ENCODE measurements around the gene RBM19. TPM values are rescaled to one million over a fixed set of nuclear protein-coding genes. Genes with fewer than 3 reads are reported as not detected.

The RBM19 gene, protein sequence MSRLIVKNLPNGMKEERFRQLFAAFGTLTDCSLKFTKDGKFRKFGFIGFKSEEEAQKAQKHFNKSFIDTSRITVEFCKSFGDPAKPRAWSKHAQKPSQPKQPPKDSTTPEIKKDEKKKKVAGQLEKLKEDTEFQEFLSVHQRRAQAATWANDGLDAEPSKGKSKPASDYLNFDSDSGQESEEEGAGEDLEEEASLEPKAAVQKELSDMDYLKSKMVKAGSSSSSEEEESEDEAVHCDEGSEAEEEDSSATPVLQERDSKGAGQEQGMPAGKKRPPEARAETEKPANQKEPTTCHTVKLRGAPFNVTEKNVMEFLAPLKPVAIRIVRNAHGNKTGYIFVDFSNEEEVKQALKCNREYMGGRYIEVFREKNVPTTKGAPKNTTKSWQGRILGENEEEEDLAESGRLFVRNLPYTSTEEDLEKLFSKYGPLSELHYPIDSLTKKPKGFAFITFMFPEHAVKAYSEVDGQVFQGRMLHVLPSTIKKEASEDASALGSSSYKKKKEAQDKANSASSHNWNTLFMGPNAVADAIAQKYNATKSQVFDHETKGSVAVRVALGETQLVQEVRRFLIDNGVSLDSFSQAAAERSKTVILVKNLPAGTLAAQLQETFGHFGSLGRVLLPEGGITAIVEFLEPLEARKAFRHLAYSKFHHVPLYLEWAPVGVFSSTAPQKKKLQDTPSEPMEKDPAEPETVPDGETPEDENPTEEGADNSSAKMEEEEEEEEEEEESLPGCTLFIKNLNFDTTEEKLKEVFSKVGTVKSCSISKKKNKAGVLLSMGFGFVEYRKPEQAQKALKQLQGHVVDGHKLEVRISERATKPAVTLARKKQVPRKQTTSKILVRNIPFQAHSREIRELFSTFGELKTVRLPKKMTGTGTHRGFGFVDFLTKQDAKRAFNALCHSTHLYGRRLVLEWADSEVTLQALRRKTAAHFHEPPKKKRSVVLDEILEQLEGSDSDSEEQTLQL
- total RNA-seq, result 10 to 100 TPM; 66.9 to 67.7 TPM

DNA sequence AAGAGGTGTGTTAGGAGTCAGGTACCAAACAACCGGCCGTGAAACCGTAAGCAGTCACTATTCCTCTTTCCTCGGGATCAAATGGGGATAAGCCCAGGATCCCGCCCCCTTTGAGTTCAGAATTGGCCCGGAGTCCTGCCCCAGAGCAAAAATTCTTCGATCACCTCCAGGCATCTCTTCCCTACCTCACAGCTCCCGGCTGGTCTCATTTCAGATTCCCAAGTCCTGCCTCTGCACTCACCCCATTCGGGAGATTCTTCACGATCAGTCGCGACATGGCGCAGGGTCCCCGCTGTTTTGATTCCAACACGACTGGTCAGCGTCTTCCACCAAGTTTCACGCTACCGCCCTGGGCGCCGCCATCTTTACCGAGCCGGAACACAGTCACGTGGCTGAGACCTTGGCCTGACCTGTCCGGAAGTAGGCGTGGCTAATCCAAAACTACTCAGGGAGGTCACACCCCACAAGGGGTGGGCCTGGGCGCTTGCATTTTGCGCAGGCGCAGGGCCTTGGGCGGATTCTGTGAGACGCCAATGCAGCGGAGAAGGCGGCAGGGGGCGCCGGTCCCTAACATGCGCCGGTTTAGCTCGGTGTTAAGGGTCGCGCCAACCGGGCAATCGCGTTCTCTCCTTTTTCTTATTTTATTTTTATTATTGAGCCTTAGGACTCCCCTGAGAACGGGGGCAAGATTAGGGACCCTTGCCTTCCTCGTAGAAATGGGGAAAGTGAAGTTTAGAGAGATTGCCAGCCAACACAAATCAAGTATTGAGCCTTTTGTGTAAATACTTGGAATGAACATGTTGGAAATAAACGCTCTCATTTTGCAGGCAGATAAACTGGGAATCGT lies at the start of gene RBM19:
TSS of gene RBM19 (minus strand) at position 375 of the 847 bp plus-strand sequence. CDS start at position 277, 98 bp downstream.
- ATAC-seq, result peak; percentile 87
- POLR2A ChIA-PET, result interaction anchor here (0.6 to 0.7 kb wide), 2 partner anchors 173 to 491 kb away, joined by 3 read pairs; no protein-coding TSS in a partner anchor
- peak within 1 kb of the TSS; percentile 88 for H3K4me3 Mint-ChIP-seq
- TF ChIP-seq, protein P1, sequence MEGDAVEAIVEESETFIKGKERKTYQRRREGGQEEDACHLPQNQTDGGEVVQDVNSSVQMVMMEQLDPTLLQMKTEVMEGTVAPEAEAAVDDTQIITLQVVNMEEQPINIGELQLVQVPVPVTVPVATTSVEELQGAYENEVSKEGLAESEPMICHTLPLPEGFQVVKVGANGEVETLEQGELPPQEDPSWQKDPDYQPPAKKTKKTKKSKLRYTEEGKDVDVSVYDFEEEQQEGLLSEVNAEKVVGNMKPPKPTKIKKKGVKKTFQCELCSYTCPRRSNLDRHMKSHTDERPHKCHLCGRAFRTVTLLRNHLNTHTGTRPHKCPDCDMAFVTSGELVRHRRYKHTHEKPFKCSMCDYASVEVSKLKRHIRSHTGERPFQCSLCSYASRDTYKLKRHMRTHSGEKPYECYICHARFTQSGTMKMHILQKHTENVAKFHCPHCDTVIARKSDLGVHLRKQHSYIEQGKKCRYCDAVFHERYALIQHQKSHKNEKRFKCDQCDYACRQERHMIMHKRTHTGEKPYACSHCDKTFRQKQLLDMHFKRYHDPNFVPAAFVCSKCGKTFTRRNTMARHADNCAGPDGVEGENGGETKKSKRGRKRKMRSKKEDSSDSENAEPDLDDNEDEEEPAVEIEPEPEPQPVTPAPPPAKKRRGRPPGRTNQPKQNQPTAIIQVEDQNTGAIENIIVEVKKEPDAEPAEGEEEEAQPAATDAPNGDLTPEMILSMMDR (IDR thresholded peaks at IDR 0.05), result peak; percentile 76
- peak; percentile 98 for DNase-seq
- H3K9me3 Mint-ChIP-seq, result no peaks in the 10 kb centered on the region
- CTCF ChIA-PET, result interaction anchor here (0.7 to 5.3 kb wide), 8 partner anchors 9 to 542 kb away, joined by 3 to 39 read pairs (median 4); no protein-coding TSS in a partner anchor
- peak within 1 kb of the TSS; percentile 97 for H3K27ac Mint-ChIP-seq
- H3K27me3 Mint-ChIP-seq, result no peaks in the 10 kb centered on the region
- peaks cover 28% of the 10 kb centered on the region for H3K36me3 Mint-ChIP-seq (ENCODE audit: low read depth)
- intact Hi-C loops (cut with micrococcal nuclease), result no loop called here
- H3K4me1 Mint-ChIP-seq (ENCODE audit: low read depth), result peaks cover 49% of the 10 kb centered on the region

DNA sequence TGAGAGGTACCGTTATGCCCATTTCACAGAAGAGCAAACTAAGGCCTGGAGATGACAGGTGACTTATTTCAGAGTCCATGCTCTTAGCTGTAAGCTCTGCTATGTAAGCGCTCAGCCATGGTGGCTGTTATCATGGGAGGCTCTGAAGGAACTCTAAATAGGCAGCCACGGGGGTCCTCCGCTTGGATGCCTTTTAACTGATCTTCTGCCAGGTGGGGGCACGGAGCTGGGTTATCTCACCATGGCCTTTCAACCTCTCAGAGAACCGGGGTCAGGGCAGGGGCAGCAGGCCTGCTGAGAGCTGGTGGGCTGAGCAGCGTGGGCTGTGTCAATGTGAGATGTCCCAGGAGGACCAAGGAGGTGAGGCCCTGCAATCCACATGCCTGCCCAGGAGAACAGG lies 49.7 kb upstream of the RBM19 start:
- DNase-seq (no peak), ATAC-seq (no peak)
- Mint-ChIP-seq H3K4me3 (no peak overlapping the region), H3K4me1 (ENCODE audit: low read depth) (no peaks in the 10 kb centered on the region), H3K36me3 (ENCODE audit: low read depth) (no peaks in the 10 kb centered on the region), H3K27ac (no peak overlapping the region), H3K27me3 (peaks cover 5% of the 10 kb centered on the region), H3K9me3 (no peaks in the 10 kb centered on the region)
- POLR2A ChIA-PET, result no interaction called here
- CTCF ChIA-PET, result interaction anchor here (1.8 kb wide), 1 partner anchor 35 kb away, joined by 5 read pairs; no protein-coding TSS in a partner anchor
- intact Hi-C loops (cut with micrococcal nuclease), result no loop called here
- TF ChIP-seq, protein P1 (IDR thresholded peaks at IDR 0.05), result no peak

GRCh38 chr12:114013575-114014345 lies 47.6 kb upstream of the RBM19 start:
- H3K27me3 Mint-ChIP-seq, result peaks cover 15% of the 10 kb centered on the region
- DNase-seq (peak; percentile 13), ATAC-seq (no peak)
- no peaks in the 10 kb centered on the region for H3K9me3 Mint-ChIP-seq
- no peaks in the 10 kb centered on the region for H3K36me3 Mint-ChIP-seq (ENCODE audit: low read depth)
- H3K4me1 Mint-ChIP-seq (ENCODE audit: low read depth), result no peaks in the 10 kb centered on the region
- H3K27ac Mint-ChIP-seq, result no peak overlapping the region
- no peak overlapping the region for H3K4me3 Mint-ChIP-seq
- intact Hi-C loops (cut with micrococcal nuclease), result no loop called here
- CTCF ChIA-PET, result no interaction called here
- POLR2A ChIA-PET, result no interaction called here
- TF ChIP-seq, protein P1 (IDR thresholded peaks at IDR 0.05), result peak; percentile 17

- TF ChIP-seq, protein P1 (IDR thresholded peaks at IDR 0.05), result no peak
- no peak for DNase-seq
- Mint-ChIP-seq H3K9me3 (no peaks in the 10 kb centered on the region), H3K27me3 (peaks cover 17% of the 10 kb centered on the region), H3K4me3 (no peak overlapping the region), H3K4me1 (ENCODE audit: low read depth) (no peaks in the 10 kb centered on the region), H3K36me3 (ENCODE audit: low read depth) (no peaks in the 10 kb centered on the region), H3K27ac (no peak overlapping the region)
- intact Hi-C loops (cut with micrococcal nuclease), result no loop called here
- CTCF ChIA-PET, result no interaction called here
- POLR2A ChIA-PET, result no interaction called here
- ATAC-seq, result no peak
These were observed 46.8 kb upstream of the RBM19 start for GRCh38 chr12:114012744-114013431.
